ENCODE data around the gene NDUFA1.
"Not testable (repeated sequence)": the region's sequence is repeated elsewhere in the genome, so short reads cannot be mapped to it uniquely, and the experiment has no call there.

The NDUFA1 gene

GRCh38 chrX:119916310-119916709 is 44.7 kb downstream of the NDUFA1 start:
- no peak for DNase-seq

GRCh38 chrX:119917877-119918276 is 46.2 kb downstream of the NDUFA1 start:
- DNase-seq, result no peak

- DNase-seq, result no peak
These were observed 48.4 kb downstream of the NDUFA1 start for GRCh38 chrX:119919835-119920585.

- DNase-seq, result not testable (repeated sequence)
These were observed 50.8 kb downstream of the NDUFA1 start for GRCh38 chrX:119922391-119922790.

All from cortex of kidney (tissue), 1 donor.